Measurements from ENCODE around the gene ANAPC1.
"Not testable (repeated sequence)": the region's sequence is repeated elsewhere in the genome, so short reads cannot be mapped to it uniquely, and the experiment has no call there.

GRCh38 chr2:111719610-111720009, 164.4 kb downstream of the ANAPC1 start:
- TF ChIP-seq CTCF (IDR thresholded peaks at IDR 0.05); ESRRA (IDR thresholded peaks at IDR 0.05; ENCODE audit: borderline replicate concordance, low read length); REST (IDR thresholded peaks at IDR 0.05); RFX5 (IDR thresholded peaks at IDR 0.05); PHF8 (IDR thresholded peaks at IDR 0.05; ENCODE audit: borderline replicate concordance, low read depth); HDAC2 (IDR thresholded peaks at IDR 0.05); MAX (IDR thresholded peaks at IDR 0.05); RNF2 (IDR thresholded peaks at IDR 0.05; ENCODE audit: borderline replicate concordance, low read depth); HMGXB4 (CRISPR knock-in tag; IDR thresholded peaks at IDR 0.05; ENCODE audit: borderline replicate concordance); KDM1A (IDR thresholded peaks at IDR 0.05; ENCODE audit: low read depth): not testable (repeated sequence)

Measured in A549 (cell line).